Lower leg skin (tissue), 4 donors: Measurements from ENCODE around the gene NRXN3. TPM values are rescaled to one million over a fixed set of nuclear protein-coding genes. Genes with fewer than 3 reads are reported as not detected.

Source experiments
- DNase-seq, 2 donors: peaks; one replicate each; pipeline ENCODE4 v3.0.0-alpha.2; 2019; ENCODE audit warnings: low spot score in 2 of 2
- H3K4me3 ChIP-seq: fragments of 200-600 bp; sonication (generic); 2 replicates; pipeline ENCODE4 v1.5.1; 2017; ENCODE audit warnings: mild to moderate bottlenecking, low read depth; ENCODE audit not compliant: poor library complexity, severe bottlenecking
- POLR2A ChIP-seq, 2 donors: fragments of 450-650 bp; IDR thresholded peaks; one replicate each; pipeline ENCODE4 v1.6.1; 2016 to 2017; ENCODE audit warnings: antibody characterized with exemption in 2 of 2, mild to moderate bottlenecking in 1 of 2, moderate library complexity in 1 of 2
- WGBS, 2 donors: methylation state at CpG; one replicate each; pipeline ENCODE4 v1.1.5; 2018; 5-methylcytosine and 5-hydroxymethylcytosine counted together
- intact Hi-C: fragments of 100-400 bp; cut with DNase I; formaldehyde crosslinking; loops from one replicate; pipeline ENCODE4 v1.15.0; 2023; ENCODE audit warnings: low total_unique reads
- total RNA-seq, 4 donors: library from RNA; depleted of rRNA; stranded (reverse); fragments of >200 nt; gene quantifications; one replicate each; pipeline ENCODE4 v1.1.0, GENCODE V29; 2016
- TF ChIP-seq, protein P1 (sequence below), 3 donors: fragments of 450-650 bp; IDR thresholded peaks; one replicate each; pipeline ENCODE4 v1.5.1; 2016; ENCODE audit warnings: antibody characterized with exemption in 3 of 3, mild to moderate bottlenecking in 3 of 3, moderate library complexity in 2 of 3

NRXN3 gene
- total RNA-seq, 4 donors from 2014 or later: 0.61 to 2.4 (median 1.7) TPM

DNA sequence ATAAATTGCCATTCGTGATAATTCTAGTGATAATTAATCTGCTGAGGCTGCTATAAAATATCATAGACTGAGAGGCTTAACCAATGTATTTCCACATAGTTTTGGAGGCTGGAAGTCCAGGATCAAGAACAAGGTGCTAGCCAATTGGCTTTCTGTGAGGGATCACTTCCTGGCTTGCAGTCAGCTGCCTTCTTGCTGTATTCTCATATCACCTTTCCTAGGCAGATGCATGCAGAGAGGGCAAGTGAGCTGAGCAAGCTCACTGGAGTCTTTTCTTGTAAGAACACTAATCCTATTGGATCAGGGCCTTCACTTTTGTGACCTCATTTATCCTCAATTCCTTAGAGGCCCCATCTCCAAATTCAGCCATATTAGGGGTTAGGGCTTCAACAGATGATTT lies 1400.5 kb downstream of the NRXN3 start:
- 81 to 85% methylated on average over 1 of the region's 1 CpG for WGBS, 2 donors
- intact Hi-C loops: no loop called here
- no peak for DNase-seq
- TF ChIP-seq POLR2A (IDR thresholded peaks at IDR 0.05): no peak
- TF ChIP-seq, protein P1, sequence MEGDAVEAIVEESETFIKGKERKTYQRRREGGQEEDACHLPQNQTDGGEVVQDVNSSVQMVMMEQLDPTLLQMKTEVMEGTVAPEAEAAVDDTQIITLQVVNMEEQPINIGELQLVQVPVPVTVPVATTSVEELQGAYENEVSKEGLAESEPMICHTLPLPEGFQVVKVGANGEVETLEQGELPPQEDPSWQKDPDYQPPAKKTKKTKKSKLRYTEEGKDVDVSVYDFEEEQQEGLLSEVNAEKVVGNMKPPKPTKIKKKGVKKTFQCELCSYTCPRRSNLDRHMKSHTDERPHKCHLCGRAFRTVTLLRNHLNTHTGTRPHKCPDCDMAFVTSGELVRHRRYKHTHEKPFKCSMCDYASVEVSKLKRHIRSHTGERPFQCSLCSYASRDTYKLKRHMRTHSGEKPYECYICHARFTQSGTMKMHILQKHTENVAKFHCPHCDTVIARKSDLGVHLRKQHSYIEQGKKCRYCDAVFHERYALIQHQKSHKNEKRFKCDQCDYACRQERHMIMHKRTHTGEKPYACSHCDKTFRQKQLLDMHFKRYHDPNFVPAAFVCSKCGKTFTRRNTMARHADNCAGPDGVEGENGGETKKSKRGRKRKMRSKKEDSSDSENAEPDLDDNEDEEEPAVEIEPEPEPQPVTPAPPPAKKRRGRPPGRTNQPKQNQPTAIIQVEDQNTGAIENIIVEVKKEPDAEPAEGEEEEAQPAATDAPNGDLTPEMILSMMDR (IDR thresholded peaks at IDR 0.05): no peak
- H3K4me3 ChIP-seq: no peak overlapping the region

DNA sequence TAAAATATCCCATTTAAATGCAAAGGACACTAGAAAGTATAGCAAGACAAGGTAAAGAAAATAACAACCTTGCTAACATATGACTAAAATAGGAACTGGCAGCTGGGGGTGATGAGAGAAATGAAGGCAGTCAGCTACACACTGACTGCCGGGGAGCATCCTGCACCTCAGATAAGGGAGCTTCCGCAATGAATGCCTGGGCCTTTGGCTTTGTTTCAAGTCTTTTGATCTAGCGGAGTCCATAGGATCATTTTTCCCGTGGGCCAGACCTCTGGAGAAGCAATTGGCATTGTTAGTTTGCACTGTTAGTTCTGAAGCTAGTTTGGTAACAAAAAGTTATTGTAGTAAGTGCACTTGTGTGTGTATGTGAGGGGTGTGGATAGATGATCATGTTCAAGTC lies 1401.2 kb downstream of the NRXN3 start:
- TF ChIP-seq POLR2A (IDR thresholded peaks at IDR 0.05): no peak
- TF ChIP-seq, protein P1 (IDR thresholded peaks at IDR 0.05): no peak
- no peak for DNase-seq
- intact Hi-C loops: no loop called here
- no peak overlapping the region for H3K4me3 ChIP-seq
- 45 to 63% methylated on average over 4 of the region's 4 CpGs for WGBS, 2 donors

DNA sequence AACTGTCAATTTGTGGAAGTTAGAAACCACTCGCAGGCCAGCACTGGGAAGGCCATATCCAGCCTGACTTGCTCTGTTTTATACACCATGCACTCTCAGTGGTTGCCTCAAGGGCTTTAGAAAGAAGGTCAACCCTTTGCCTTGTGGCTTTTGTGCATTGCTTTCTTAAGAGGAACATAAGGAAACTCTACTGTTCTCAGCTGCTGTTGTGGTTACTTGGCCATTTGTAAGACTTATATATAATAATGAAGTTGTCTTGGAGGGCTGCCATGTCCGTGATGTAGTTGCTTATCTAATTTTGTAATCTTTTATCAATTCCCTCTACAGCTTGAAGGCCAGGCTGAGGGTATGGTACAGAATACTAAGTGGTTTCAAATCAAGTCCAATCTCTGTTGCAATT lies 1403.3 kb downstream of the NRXN3 start:
- TF ChIP-seq, protein P1 (IDR thresholded peaks at IDR 0.05): no peak
- no peak for TF ChIP-seq POLR2A (IDR thresholded peaks at IDR 0.05)
- no peak for DNase-seq
- intact Hi-C loops: no loop called here
- H3K4me3 ChIP-seq: no peak overlapping the region
- 48 to 67% methylated on average over 2 of the region's 2 CpGs for WGBS, 2 donors

DNA sequence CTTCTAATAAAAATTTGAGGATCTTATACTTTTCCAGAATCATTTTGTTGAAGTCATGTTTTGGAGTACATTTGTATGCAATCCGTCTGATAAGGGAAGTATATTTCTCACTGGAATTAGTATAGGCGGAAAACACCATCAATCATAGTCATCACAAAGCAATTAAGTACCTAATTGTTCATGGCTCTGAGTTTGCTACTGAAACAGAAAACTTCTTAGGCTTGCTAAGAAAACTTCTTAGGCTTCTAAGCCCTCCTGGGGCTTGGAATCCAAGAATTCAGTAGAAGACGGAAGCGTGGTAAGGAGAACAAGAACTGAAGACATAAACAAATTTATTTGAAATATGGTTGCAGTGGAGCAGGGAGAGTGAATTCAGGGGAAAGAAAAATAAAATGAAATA lies 1404.9 kb downstream of the NRXN3 start:
- TF ChIP-seq, protein P1 (IDR thresholded peaks at IDR 0.05): no peak
- no peak for TF ChIP-seq POLR2A (IDR thresholded peaks at IDR 0.05)
- WGBS, 2 donors: 53 to 62% methylated on average over 4 of the region's 4 CpGs
- H3K4me3 ChIP-seq: no peak overlapping the region
- no peak for DNase-seq
- intact Hi-C loops: no loop called here

DNA sequence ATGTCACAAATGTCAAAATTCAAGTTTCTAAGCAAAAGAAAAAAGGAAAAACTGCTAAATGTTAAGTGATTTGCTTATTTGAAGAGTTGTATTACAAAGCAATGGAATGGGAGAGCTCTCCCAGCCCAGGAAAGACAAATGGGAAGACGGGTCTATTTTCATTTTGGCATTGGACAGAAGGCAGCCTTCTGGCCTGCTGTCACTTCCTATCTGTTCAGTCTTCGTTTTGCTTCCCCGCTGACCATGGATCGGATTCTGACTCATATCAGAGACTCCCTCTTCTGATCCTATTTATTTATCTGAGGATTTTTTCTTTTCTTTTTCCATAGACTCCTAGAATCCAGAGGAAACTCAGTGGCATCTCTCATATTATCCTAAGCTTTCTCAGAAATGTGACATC lies 1406.3 kb downstream of the NRXN3 start:
- intact Hi-C loops: no loop called here
- 74 to 83% methylated on average over 4 of the region's 4 CpGs for WGBS, 2 donors
- no peak for DNase-seq
- H3K4me3 ChIP-seq: no peak overlapping the region
- TF ChIP-seq, protein P1 (IDR thresholded peaks at IDR 0.05): no peak
- TF ChIP-seq POLR2A (IDR thresholded peaks at IDR 0.05): no peak

DNA sequence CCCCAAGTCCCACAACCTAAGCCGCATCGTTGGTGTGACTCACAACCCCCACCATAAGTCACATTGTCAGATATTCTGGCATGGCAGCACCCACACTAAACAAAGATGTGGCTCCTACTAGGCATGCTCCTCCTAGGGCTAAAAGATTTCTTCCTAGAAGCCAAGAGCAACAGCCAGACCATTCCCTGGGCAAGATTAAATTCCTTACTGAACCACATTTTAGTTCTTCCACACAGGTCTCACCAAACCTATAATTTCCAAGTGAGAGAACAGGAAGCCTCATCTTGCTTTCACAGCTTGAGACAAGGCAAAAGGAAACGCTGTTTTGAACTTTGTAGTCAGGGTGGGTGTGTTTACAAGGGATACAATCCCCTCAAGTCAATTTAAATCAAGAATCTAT lies 1408.3 kb downstream of the NRXN3 start:
- no peak for TF ChIP-seq POLR2A (IDR thresholded peaks at IDR 0.05)
- TF ChIP-seq, protein P1 (IDR thresholded peaks at IDR 0.05): no peak
- DNase-seq: no peak
- intact Hi-C loops: no loop called here
- 69% methylated on average over 3 of the region's 3 CpGs for WGBS, 2 donors
- no peak overlapping the region for H3K4me3 ChIP-seq
